Caki2 (cell line): ENCODE data around the gene FKBP3. TPM values are rescaled to one million over a fixed set of nuclear protein-coding genes. Genes with fewer than 3 reads are reported as not detected.
"Not testable (repeated sequence)": the region's sequence is repeated elsewhere in the genome, so short reads cannot be mapped to it uniquely, and the experiment has no call there.

Experiments
- DNase-seq: peaks from one replicate; pipeline ENCODE4 v3.0.0-alpha.2; 2015; ENCODE audit warnings: low read depth
- in situ Hi-C: cut with HindIII; loops from 2 replicates; pipeline ENCODE4 v1.10.0; 2016; ENCODE audit warnings: low sequenced_read_pairs, low pct_unique_long_range_greater_than_20kb, mixed read lengths
- total RNA-seq: library from RNA; depleted of rRNA; stranded (reverse); fragments of >200 nt; shearing (Covaris generic); gene quantifications from 2 replicates; pipeline ENCODE4 v1.2.3, GENCODE V29; 2014; ENCODE audit warnings: low replicate concordance

The FKBP3 gene
- total RNA-seq, 1 experiment from 2014 or later, result 29.0 TPM

- no peak for DNase-seq
- in situ Hi-C loops, result no loop called here
Observed at GRCh38 chr14:45123271-45123670, 11.0 kb downstream of the FKBP3 start.

- in situ Hi-C loops, result no loop called here
- no peak for DNase-seq
Observed at GRCh38 chr14:45120096-45120495, 14.2 kb downstream of the FKBP3 start.

- in situ Hi-C loops, result no loop called here
- DNase-seq, result no peak
Observed at GRCh38 chr14:45118594-45118993, 15.7 kb downstream of the FKBP3 start.

- DNase-seq, result no peak
- in situ Hi-C loops, result no loop called here
Observed at GRCh38 chr14:45114327-45114726, 20.0 kb downstream of the FKBP3 start.

- no peak for DNase-seq
- in situ Hi-C loops, result no loop called here
Observed at GRCh38 chr14:45112896-45113781, 21.1 kb downstream of the FKBP3 start.

GRCh38 chr14:45104561-45104960 is 29.7 kb downstream of the FKBP3 start:
- no peak for DNase-seq
- in situ Hi-C loops, result no loop called here

GRCh38 chr14:45103806-45104205 is 30.5 kb downstream of the FKBP3 start:
- in situ Hi-C loops, result no loop called here

GRCh38 chr14:45096218-45096617 is 38.1 kb downstream of the FKBP3 start:
- no peak for DNase-seq
- in situ Hi-C loops, result no loop called here

More at GRCh38 chr14:45103806-45104205, 30.5 kb downstream of the FKBP3 start:
- DNase-seq, result no peak

- DNase-seq, result no peak
- in situ Hi-C loops, result no loop called here
Observed at GRCh38 chr14:45095143-45095542, 39.1 kb downstream of the FKBP3 start.

- in situ Hi-C loops, result no loop called here
- no peak for DNase-seq
Observed at GRCh38 chr14:45094275-45094674, 40.0 kb downstream of the FKBP3 start.

GRCh38 chr14:45091710-45092109 is 42.6 kb downstream of the FKBP3 start:
- DNase-seq, result no peak
- in situ Hi-C loops, result no loop called here

GRCh38 chr14:45089813-45090212 is 44.5 kb downstream of the FKBP3 start:
- in situ Hi-C loops, result no loop called here

GRCh38 chr14:45084946-45085346 is 49.3 kb downstream of the FKBP3 start:
- in situ Hi-C loops, result no loop called here
- peak; percentile 8 for DNase-seq

More at GRCh38 chr14:45089813-45090212, 44.5 kb downstream of the FKBP3 start:
- DNase-seq, result no peak

GRCh38 chr14:45083976-45084722 is 50.1 kb downstream of the FKBP3 start, which contains the start of gene PRPF39:
PRPF39 (plus strand) TSS chr14:45084116; CDS start chr14:45095240, 11,124 bp downstream.
- in situ Hi-C loops, result no loop called here
- DNase-seq, result peak; percentile 85

- no peak for DNase-seq
- in situ Hi-C loops, result no loop called here
Observed at GRCh38 chr14:45083617-45083975, 50.7 kb downstream of the FKBP3 start.

- no peak for DNase-seq
- in situ Hi-C loops, result no loop called here
Observed at GRCh38 chr14:45082420-45082819, 51.9 kb downstream of the FKBP3 start.

GRCh38 chr14:45081096-45081495 is 53.2 kb downstream of the FKBP3 start:
- DNase-seq, in situ Hi-C loops: not testable (repeated sequence)

GRCh38 chr14:45080416-45080968 is 53.8 kb downstream of the FKBP3 start:
- DNase-seq, in situ Hi-C loops: not testable (repeated sequence)

GRCh38 chr14:45078323-45078722 is 56.0 kb downstream of the FKBP3 start:
- in situ Hi-C loops, result no loop called here
- DNase-seq, result no peak
